ENCODE data around the gene KRTAP10-8.
"Not testable (repeated sequence)": the region's sequence is repeated elsewhere in the genome, so short reads cannot be mapped to it uniquely, and the experiment has no call there.

The KRTAP10-8 gene, protein sequence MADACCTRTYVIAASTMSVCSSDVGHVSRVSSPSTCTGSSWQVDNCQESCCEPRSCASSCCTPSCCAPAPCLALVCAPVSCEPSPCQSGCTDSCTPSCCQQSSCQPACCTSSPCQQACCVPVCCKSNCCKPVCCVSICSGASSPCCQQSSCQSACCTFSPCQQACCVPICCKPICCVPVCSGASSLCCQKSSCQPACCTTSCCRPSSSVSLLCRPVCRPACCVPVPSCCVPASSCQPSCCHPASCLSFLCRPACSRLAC

DNA sequence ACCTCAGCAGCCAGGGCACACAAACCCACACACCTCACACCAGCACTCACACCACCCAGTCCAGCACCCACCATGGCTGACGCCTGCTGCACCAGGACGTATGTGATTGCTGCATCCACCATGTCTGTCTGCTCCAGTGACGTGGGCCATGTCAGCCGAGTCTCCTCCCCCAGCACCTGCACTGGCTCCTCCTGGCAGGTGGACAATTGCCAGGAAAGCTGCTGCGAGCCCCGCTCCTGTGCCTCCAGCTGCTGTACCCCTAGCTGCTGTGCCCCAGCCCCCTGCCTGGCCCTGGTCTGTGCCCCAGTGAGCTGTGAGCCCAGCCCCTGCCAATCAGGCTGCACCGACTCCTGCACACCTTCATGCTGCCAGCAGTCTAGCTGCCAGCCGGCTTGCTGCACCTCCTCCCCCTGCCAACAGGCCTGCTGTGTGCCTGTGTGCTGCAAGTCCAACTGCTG lies at the start of gene KRTAP10-8:
Gene KRTAP10-8, plus strand, starts transcription at position 51 of the 458 bp plus-strand sequence. Its CDS starts 22 bp downstream, at position 73.
- DNase-seq, result no peak

GRCh38 chr21:44564099-44564498 lies 47.8 kb upstream of the KRTAP10-8 start:
- no peak for DNase-seq

- no peak for DNase-seq
Measured at GRCh38 chr21:44564886-44565598, 46.8 kb upstream of the KRTAP10-8 start.

DNA sequence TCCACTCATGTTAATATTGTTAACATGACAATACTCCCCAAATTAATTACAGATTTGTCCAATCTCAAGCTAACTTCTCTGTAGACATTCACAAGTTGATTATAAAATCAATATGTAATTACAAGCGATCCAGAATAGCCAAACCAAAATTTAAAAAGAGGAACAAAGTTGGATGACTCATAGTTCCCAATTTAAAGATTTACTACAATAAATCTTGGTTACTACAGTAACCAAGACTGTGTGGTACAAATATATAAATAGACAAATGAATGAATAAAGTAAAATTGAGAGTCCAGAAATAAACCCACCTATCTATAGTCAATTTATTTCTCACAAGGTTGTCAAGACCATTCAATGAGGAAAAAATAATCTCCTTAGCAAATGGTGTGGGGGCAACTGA lies 45.5 kb upstream of the KRTAP10-8 start:
- no peak for DNase-seq

DNA sequence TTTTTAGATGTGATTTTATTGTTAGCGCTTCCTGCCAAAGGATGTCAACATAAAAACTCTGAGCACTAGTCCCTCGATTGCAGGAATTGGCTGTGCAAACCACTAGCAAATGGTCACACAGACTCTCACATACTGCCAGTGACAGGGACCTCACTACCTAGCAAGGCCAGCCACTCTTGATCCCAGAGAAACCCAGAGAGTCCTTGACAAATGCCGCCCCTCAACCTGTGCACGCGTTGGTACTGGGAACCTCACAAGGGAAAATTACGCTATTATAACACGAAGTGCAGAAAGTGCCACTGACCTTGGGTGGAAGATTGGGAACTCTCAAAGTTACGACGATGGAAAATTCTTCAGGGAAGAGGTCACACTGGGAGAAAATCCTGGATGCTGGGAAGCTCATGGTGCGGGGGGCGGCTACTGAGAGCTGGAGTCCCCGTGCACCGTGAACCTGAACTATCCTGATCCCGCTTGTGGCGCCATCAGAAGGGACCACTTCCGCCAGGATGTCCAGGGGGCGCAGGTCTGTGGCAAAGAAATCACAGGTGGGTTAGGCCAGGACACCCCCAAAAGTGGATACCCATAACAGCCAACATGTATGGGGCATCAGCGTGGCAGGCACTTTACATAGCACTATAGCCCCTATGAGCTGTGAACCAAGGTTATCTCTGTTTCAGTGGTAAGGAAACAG lies 44.3 kb upstream of the KRTAP10-8 start:
- DNase-seq, result no peak

DNA sequence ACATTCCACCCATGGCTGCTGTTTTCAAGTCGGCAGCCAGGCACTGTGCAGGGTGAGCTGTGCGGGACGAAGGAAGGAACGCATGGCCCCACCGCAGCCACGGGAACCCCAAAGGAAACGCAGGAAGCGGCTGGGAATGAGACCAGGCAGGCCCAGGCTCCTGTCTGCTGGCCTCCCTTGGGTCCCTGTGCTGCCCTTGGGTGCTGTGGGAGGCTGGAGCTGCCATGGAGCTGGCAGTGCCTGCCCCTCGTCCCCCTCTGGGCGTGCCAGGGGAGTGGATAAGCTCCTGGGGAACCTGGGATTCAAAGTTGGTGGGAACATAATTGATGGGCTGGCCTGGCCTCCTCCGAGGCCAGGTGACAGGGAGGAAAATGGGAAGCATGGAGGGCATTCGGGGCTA lies 43.6 kb upstream of the KRTAP10-8 start:
- no peak for DNase-seq

DNA sequence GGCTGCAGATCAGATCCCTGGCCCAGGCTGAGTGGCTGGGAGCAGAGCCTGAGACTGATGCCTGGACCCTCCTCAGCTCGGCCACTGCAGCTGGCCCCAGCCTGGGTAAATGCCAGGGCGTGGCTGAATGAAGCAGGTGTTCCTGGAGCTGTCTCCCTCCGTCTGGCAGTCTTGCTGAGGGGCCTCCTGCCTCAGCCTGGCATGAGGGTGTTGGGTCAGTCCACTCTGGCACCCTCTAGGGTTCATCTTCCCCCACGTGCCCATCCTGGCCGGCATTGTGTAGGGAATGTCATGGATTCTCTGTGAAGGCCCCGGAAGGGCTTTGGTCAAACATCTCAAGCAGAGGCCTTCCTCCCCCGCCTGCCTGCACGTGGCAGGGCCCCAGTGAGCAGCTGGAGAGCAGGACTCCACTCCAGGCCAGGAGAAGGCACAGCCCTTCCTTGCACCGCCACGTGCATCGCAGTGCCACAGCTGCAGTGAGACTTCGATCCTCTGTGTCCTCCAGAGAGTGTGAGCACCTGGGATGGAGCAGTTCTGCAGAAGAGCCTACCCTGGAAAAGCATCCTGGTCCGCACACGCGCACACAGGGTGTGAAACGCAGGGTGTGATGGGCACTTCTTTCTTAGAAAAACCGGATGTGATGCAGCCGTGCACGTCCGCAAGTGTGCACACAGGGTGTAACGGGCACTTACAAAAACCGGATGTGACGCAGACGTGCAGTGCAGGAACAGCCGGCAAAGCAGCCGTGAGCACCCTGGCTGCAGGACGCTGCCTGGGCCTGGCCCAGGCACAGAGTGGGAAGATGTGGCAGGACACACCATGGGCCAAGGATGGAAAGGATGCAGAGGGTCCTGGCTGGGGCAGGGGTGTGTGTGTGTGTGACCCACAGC lies 43.0 kb upstream of the KRTAP10-8 start:
- DNase-seq, result no peak

DNA sequence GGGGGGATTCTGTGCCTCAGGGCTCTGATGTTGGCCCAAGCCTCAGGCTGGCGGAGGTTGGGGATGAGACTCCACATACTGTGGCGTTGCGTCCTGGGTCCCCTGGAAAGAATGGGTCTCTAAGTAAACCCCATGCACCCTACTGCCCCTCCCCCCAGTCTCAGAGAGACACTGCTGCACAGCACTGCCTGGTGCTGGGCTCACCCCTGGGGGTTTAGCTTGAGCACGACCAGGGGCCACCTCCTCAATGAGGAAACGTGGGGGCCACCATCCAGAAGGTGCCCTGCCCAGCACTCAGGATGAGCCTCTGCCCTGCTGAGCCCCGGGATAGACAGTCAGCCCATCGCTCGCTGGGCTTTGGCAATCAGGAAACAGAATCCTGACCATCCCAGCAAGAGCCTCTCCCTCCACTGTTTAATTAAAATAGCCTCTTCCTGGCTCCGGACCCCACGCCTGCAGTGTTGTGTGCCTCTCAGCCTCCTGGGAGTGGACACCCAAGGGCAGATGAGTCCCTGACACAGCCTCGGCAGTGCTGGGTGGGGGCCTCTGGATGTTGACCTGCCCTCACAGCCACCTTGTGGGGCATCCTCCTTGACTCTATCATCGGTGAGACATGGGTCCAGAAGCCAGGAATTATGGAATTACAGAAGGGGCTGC lies 41.9 kb upstream of the KRTAP10-8 start:
- no peak for DNase-seq

- DNase-seq, result no peak
Measured at GRCh38 chr21:44571296-44571695, 40.6 kb upstream of the KRTAP10-8 start.

DNA sequence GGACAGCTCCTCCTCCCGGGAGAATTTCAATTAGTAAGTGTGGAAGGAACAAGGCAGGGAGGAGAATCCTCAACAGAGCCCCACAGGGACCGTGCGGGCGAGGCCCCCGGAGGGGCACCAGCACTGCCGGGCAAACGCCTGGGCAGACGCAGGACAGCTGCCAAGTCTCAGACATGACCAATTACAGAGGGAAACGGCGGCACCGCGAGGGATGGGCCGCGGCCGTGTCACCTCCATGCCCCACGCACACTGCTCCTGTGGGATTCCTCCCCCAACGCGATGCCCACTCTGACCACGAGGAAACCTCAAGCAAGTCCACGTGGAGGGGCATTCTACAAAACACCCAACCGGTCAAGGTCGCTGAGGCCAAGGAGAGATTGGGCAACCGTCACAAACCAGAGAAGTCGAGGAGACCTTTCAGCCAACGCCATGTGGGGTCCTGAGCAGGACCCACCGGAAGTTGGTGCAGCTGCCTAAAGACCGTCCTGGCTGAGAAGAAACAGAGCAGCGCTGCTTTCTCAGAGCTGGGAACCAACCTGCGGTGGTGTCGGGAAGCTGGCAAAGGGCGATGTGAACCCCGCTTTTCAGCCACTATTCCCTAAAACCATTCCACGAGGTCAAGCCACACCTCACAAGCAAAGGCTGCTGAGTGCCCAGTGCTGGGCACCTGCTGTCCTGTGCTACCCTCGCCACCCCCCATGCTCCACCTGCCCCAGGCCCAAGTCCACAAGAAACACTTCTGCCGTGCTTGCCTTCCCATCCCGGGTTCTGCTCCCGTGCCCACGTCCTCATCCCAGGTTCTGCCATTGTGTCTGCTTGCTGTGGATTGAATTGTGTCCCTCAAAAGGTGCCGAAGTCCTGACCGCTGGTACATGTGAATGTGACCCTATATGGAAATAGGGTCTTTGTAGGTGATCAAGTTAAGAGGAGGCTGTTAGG lies 39.8 kb upstream of the KRTAP10-8 start:
- DNase-seq, result no peak

DNA sequence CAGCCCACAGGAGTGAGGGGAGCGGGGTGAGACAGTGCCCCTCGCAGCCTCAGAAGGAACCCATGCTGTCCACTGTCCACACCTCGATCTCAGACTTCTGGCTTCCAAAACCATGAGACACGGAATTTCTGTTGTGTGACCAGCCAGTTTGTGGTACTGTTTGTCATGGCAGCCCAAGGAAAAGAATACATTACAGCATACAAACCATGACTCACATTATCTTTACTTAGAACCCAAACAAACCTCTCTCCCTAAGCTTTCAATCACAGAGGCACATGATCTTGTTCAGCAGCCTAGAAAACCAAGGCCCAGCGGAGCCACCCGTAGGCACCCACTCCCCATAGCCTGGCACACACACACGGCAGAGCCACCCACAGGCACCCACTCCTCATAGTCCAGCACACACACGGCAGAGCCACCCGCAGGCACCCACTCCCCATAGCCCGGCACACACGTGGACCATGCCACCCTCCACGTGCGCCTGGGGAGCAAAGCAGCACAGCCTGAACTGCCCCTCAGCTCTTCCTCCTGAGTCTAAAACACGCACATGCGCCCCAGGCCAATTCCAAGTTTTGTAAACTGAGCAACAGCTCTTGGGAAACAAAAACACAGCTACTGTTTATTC lies 38.8 kb upstream of the KRTAP10-8 start:
- DNase-seq, result no peak

GRCh38 chr21:44573630-44574456 lies 38.0 kb upstream of the KRTAP10-8 start, which contains the start of gene KRTAP10-4:
Gene KRTAP10-4 (plus strand): TSS chr21:44573729. CDS start chr21:44573759, 30 bp downstream.
- not testable (repeated sequence) for DNase-seq

DNA sequence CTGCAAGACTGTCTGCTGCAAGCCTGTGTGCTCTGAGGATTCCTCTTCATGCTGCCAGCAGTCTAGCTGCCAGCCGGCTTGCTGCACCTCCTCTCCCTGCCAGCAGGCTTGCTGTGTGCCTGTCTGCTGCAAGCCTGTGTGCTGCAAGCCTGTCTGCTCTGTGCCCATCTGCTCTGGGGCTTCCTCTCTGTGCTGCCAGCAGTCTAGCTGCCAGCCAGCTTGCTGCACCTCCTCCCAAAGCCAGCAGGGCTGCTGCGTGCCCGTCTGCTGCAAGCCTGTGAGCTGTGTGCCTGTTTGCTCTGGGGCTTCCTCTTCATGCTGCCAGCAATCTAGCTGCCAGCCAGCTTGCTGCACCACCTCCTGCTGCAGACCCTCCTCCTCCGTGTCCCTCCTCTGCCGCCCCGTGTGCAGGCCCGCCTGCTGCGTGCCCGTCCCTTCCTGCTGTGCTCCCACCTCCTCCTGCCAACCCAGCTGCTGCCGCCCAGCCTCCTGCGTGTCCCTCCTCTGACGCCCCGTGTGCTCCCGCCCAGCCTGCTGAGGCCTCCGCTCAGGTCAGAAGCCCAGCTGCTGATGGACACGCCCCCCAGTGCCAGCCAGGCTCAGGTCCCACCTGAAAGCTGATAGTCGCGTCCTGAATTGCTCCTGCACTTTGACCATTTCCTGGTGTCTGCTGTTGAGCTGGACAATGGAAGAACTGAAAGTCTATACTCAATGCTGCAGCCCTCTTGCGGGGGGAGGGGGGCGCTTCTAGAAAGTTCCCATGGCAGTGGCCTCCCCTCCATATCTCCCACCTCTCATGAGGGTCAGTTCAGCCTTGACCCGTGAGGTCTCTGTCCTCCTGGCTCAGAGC lies 37.2 kb upstream of the KRTAP10-8 start:
- no peak for DNase-seq

DNA sequence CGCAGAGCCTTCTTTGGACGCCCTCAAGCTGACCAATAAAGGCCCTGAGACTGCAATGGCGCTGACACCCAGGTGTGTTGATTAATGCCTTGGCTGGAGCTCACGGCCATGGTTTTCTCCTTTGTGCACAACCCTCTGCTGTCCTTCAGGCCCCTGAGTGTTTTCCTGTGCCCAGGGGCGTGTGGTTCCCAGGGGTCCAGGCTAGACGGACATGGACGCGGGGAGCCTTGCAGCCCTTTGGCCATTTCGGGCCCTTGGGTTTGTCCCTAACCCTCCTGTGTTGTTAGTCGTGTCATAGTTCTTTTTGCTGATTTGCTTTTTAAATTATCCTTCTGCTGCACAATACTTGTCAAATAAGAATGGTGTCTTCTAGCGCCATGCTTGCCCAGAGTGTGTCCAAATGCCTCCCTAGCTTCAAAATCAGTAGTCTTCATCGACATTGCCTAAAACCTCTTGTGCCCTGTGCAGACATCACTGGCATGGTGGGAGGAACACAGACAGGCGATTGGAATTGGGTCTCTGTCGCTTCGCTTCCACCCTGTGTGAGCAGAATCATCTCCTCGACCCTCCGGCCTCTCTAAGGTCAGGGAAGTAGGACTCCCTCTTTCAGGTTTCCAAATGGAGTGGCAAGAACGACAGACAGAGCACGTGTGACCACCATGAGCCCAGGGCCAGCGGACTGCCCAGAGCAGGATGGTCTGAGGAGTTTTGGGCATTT lies 36.4 kb upstream of the KRTAP10-8 start:
- no peak for DNase-seq

DNA sequence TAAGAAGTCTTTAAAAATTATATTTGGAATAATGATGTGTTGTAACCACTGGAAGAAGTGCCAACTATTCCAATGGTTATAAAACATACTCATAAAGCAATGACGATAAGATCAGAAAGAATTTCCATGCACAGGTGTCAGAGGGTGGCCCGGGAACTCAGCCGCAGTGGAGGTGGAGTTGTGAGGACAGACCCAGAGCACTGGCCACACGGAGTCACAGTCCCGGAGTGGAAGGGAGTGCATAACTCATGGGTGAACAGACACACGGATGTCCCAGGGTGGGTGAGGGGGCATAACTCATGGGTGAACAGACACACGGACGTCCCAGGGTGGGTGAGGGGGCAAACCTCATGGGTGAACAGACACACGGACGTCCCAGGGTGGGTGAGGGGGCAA lies 35.9 kb upstream of the KRTAP10-8 start:
- DNase-seq, result no peak

DNA sequence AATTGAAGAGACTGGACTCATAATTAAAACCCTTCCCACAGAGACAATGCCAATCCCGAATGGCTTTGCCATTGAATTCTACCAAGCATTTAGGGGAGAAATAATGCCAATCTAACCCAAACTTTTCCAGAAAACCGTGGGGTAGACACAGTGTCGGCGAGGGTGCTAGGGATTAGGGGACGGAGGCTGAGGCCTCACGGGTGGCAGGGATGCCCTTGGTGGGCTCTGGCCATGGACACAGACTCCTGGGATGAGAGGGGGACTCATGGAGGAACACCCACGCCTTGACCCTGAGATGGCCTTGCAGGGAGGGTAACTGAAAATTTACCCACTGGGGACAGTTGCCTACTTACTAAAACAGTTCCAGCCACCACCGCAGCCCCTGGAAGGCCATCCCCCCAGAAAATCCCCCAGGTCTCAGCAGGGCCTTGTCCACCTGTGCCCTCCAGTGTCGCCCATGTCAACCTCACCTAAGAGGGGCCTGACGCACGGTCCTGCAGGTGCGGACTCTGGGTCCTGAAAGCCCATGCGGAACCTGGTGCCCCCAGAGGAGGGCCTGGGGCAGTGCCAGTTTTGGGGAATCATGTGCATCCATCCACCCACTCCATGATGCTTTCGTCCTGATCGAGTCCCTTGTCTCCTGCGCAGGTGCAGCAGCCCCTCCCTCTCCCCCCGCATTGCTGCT lies 33.4 kb upstream of the KRTAP10-8 start:
- DNase-seq, result no peak
